Loucy (cell line): Measurements from ENCODE around the gene TMTC2.

Source experiments
- H2AFZ ChIP-seq: fragments of 200-600 bp; sonication (generic); 2 replicates; pipeline ENCODE4 v1.6.0; 2016; ENCODE audit warnings: antibody characterized with exemption, mild to moderate bottlenecking, low read length, moderate library complexity
- H3F3A ChIP-seq: fragments of 200-600 bp; 2 replicates; pipeline ENCODE4 v1.6.0; 2016; ENCODE audit warnings: antibody characterized with exemption, low read depth, mild to moderate bottlenecking
- H3K27me3 ChIP-seq: fragments of 200-600 bp; sonication (generic); 2 replicates; pipeline ENCODE4 v1.6.1; 2014; ENCODE audit warnings: low read length, mild to moderate bottlenecking; ENCODE audit not compliant: insufficient read depth, poor library complexity, severe bottlenecking
- H3K36me3 ChIP-seq: fragments of 200-600 bp; sonication (generic); 2 replicates; pipeline ENCODE4 v1.6.1; 2016; ENCODE audit warnings: low read length; ENCODE audit not compliant: insufficient read depth
- H3K4me1 ChIP-seq: fragments of 200-600 bp; sonication (generic); 2 replicates; pipeline ENCODE4 v1.5.1; 2014; ENCODE audit warnings: low read length, mild to moderate bottlenecking; ENCODE audit not compliant: insufficient read depth, poor library complexity, severe bottlenecking
- H3K4me2 ChIP-seq: fragments of 200-600 bp; sonication (generic); 2 replicates; pipeline ENCODE4 v1.6.0; 2014; ENCODE audit warnings: antibody characterized with exemption, low read length, low read depth, mild to moderate bottlenecking; ENCODE audit not compliant: poor library complexity, severe bottlenecking
- H3K4me3 ChIP-seq: fragments of 200-600 bp; sonication (generic); 2 replicates; pipeline ENCODE4 v1.5.1; 2014; ENCODE audit warnings: low read length, mild to moderate bottlenecking, mixed read lengths; ENCODE audit not compliant: poor library complexity, severe bottlenecking
- H3K79me2 ChIP-seq: fragments of 200-600 bp; sonication (generic); 2 replicates; pipeline ENCODE4 v1.6.1; 2014; ENCODE audit warnings: low read length; ENCODE audit not compliant: insufficient read depth
- H3K9ac ChIP-seq: fragments of 200-600 bp; sonication (generic); 2 replicates; pipeline ENCODE4 v1.6.0; 2014; ENCODE audit warnings: mild to moderate bottlenecking, low read depth, low read length, moderate library complexity; ENCODE audit not compliant: poor library complexity, severe bottlenecking
- H3K9me2 ChIP-seq: fragments of 200-600 bp; sonication (generic); replicated peaks from 2 replicates; pipeline ENCODE4 v1.6.1; 2016; ENCODE audit warnings: low read depth, low read length, mixed read lengths
- H3K9me3 ChIP-seq: fragments of 200-600 bp; sonication (generic); 2 replicates; pipeline ENCODE4 v1.6.1; 2014; ENCODE audit warnings: mild to moderate bottlenecking, antibody characterized with exemption, low read length, low read depth; ENCODE audit not compliant: insufficient read depth
- H4K20me1 ChIP-seq: fragments of 200-600 bp; sonication (generic); 2 replicates; pipeline ENCODE4 v1.6.0; 2014; ENCODE audit warnings: antibody characterized with exemption, low read length, mild to moderate bottlenecking; ENCODE audit not compliant: insufficient read depth, poor library complexity, severe bottlenecking
- CTCF ChIP-seq: fragments of 200-600 bp; sonication (generic); conservative IDR thresholded peaks from 2 replicates; pipeline ENCODE4 v1.5.1; 2014; ENCODE audit warnings: mild to moderate bottlenecking, antibody characterized with exemption, low read length
- EZH2phosphoT487 ChIP-seq: fragments of 200-600 bp; IDR thresholded peaks from 2 replicates; pipeline ENCODE4 v1.6.1; 2018; ENCODE audit warnings: antibody characterized with exemption, mild to moderate bottlenecking, moderate library complexity, borderline replicate concordance

TMTC2 gene

GRCh38 chr12:82826505-82826904 is 139.8 kb downstream of the TMTC2 start:
- no peaks in the 10 kb centered on the region for H3K27me3 ChIP-seq

GRCh38 chr12:82832096-82832495 is 145.4 kb downstream of the TMTC2 start:
- Histone ChIP-seq H3K4me1 (no peaks in the 10 kb centered on the region), H3K9me3 (no peaks in the 10 kb centered on the region), H3K4me2 (no peak overlapping the region), H3K4me3 (no peak overlapping the region), H3K36me3 (no peaks in the 10 kb centered on the region), H3K9me2 (no peaks in the 10 kb centered on the region), H4K20me1 (no peaks in the 10 kb centered on the region), H3K9ac (no peak overlapping the region), H3K27me3 (no peaks in the 10 kb centered on the region), H3F3A (no peaks in the 10 kb centered on the region), H2AFZ (no peak overlapping the region), H3K79me2 (no peaks in the 10 kb centered on the region)
- TF ChIP-seq CTCF (no peak), EZH2phosphoT487 (no peak)

More at GRCh38 chr12:82826505-82826904, 139.8 kb downstream of the TMTC2 start:
- no peak for TF ChIP-seq CTCF
- Histone ChIP-seq H3F3A (no peaks in the 10 kb centered on the region), H3K9me2 (no peaks in the 10 kb centered on the region), H3K79me2 (no peaks in the 10 kb centered on the region), H3K4me2 (no peak overlapping the region), H4K20me1 (no peaks in the 10 kb centered on the region), H3K9ac (no peak overlapping the region), H3K4me1 (no peaks in the 10 kb centered on the region), H3K4me3 (no peak overlapping the region), H3K9me3 (no peaks in the 10 kb centered on the region), H3K36me3 (no peaks in the 10 kb centered on the region), H2AFZ (no peak overlapping the region)

- H3K27me3 ChIP-seq = no peaks in the 10 kb centered on the region
- no peaks in the 10 kb centered on the region for H3K9me2 ChIP-seq
- H3K79me2 ChIP-seq = no peaks in the 10 kb centered on the region
- H3K9ac ChIP-seq = no peak overlapping the region
- TF ChIP-seq EZH2phosphoT487 (no peak), CTCF (no peak)
- no peaks in the 10 kb centered on the region for H3K4me1 ChIP-seq
- no peak overlapping the region for H3K4me2 ChIP-seq
- H3K4me3 ChIP-seq = no peak overlapping the region
- H4K20me1 ChIP-seq = no peaks in the 10 kb centered on the region
- no peaks in the 10 kb centered on the region for H3K9me3 ChIP-seq
- H2AFZ ChIP-seq = no peak overlapping the region
- no peaks in the 10 kb centered on the region for H3F3A ChIP-seq
- no peaks in the 10 kb centered on the region for H3K36me3 ChIP-seq
These were observed 146.3 kb downstream of the TMTC2 start for GRCh38 chr12:82832981-82833380.
